Esophagus squamous epithelium (tissue), 5 donors: ENCODE measurements around the gene NAA40. TPM values are rescaled to one million over a fixed set of nuclear protein-coding genes. Genes with fewer than 3 reads are reported as not detected.

Experiments used
- DNase-seq: peaks from one replicate; lab custom pipeline; 2025; lab: John Stamatoyannopoulos, UW
- H3K27ac ChIP-seq, 4 donors: fragments of 200-600 bp; sonication (generic); one replicate each; pipeline ENCODE4 v1.5.1; 2016 to 2019; ENCODE audit warnings: mild to moderate bottlenecking in 1 of 4
- H3K27me3 ChIP-seq, 4 donors: fragments of 200-600 bp; sonication (generic); 1 replicate in 3 of 4; 2 replicates in 1 of 4; pipeline versions ENCODE4 v1.5.1 to v1.6.0; 2017 to 2021; ENCODE audit warnings: antibody characterized with exemption in 1 of 4
- H3K36me3 ChIP-seq, 3 donors: fragments of 200-600 bp; sonication (generic); one replicate each; pipeline ENCODE4 v1.5.1; 2016 to 2019
- H3K4me1 ChIP-seq, 3 donors: fragments of 200-600 bp; sonication (generic); one replicate each; pipeline ENCODE4 v1.5.1; 2017 to 2019
- H3K4me3 ChIP-seq, 4 donors: fragments of 200-600 bp; sonication (generic); 1 replicate in 3 of 4; 2 replicates in 1 of 4; pipeline ENCODE4 v1.5.1; 2016 to 2019; ENCODE audit warnings: mild to moderate bottlenecking in 2 of 4, moderate library complexity in 1 of 4
- H3K9me3 ChIP-seq, 3 donors: fragments of 200-600 bp; sonication (generic); one replicate each; pipeline ENCODE4 v1.5.1; 2016 to 2019
- CTCF ChIP-seq, 6 experiments: fragments of 450-650 bp in 4 of 6; fragments of 200-600 bp in 2 of 6; sonication (generic) in 2 of 6; IDR thresholded peaks; one replicate each; pipeline ENCODE4 v1.5.1; 2016 to 2019; ENCODE audit warnings: antibody characterized with exemption in 6 of 6, mild to moderate bottlenecking in 4 of 6, moderate library complexity in 4 of 6
- POLR2A ChIP-seq, 4 donors: fragments of 450-650 bp; IDR thresholded peaks; one replicate each; pipeline ENCODE4 v1.6.1; 2017; ENCODE audit warnings: antibody characterized with exemption in 4 of 4, mild to moderate bottlenecking in 4 of 4, moderate library complexity in 3 of 4
- WGBS, 2 donors: methylation state at CpG; one replicate each; pipeline ENCODE4 v1.1.5; 2018; 5-methylcytosine and 5-hydroxymethylcytosine counted together
- intact Hi-C: fragments of 100-400 bp; cut with DNase I; formaldehyde crosslinking; loops from one replicate; pipeline ENCODE4 v1.15.0; 2022
- small RNA-seq, 4 donors: library from RNA; depleted of rRNA; stranded (forward); fragments of <200 nt; gene quantifications; one replicate each; pipeline ENCODE3, GENCODE V24; 2016
- total RNA-seq, 4 donors: library from RNA; depleted of rRNA; stranded (reverse); fragments of >200 nt; gene quantifications; one replicate each; pipeline ENCODE4 v1.1.0, GENCODE V29; 2016
- donor health status: DM: yes; HTN: yes; CAD: no.

The NAA40 gene
- total RNA-seq, 4 donors from 2014 or later = 9.8 to 13.2 (median 11.2) TPM

GRCh38 chr11:64003807-64004589 is 65.2 kb downstream of the NAA40 start:
- no peaks in the 10 kb centered on the region for H3K9me3 ChIP-seq
- peaks cover 0 to 39% (median 0%) of the 10 kb centered on the region in 4 donors for H3K27me3 ChIP-seq
- H3K4me3 ChIP-seq = no peak overlapping the region
- WGBS, 2 donors = 70 to 74% methylated on average over 19 to 22 of the region's 23 CpGs
- DNase-seq = no peak
- H3K36me3 ChIP-seq = no peaks in the 10 kb centered on the region
- no peak overlapping the region for H3K27ac ChIP-seq
- peaks cover 32 to 66% (median 42%) of the 10 kb centered on the region in 3 donors for H3K4me1 ChIP-seq
- intact Hi-C loops = no loop called here
- TF ChIP-seq POLR2A (IDR thresholded peaks at IDR 0.05) (no peak), CTCF (IDR thresholded peaks at IDR 0.05) (no peak)

GRCh38 chr11:64004590-64004984 is 65.8 kb downstream of the NAA40 start:
- intact Hi-C loops = no loop called here

DNA sequence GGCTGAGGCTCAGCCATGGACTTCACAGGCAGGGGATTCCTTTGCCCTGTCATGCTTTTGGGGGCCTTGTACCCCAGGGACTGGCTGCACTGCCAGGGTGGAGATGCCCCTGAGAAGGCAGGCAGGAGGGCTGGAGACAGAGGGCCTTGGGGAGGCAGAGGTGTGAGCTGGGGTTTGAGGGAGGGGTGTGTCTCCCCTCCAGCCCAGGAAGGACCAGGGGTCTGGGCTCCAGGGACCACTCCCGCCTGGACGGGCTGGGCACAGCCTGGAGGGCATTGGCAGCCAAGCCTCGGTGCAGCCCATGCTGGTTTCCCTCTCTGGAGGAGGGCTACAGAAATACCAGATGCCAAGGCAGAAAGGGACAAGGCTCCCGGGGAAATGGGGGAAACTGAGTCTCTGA is 66.9 kb downstream of the NAA40 start:
- intact Hi-C loops = no loop called here
- 50 to 53% methylated on average over 1 to 2 of the region's 4 CpGs for WGBS, 2 donors
- Histone ChIP-seq H3K4me1 (peaks cover 15 to 49% (median 27%) of the 10 kb centered on the region in 3 donors), H3K9me3 (peaks cover 0 to 3% (median 0%) of the 10 kb centered on the region in 3 donors), H3K27ac (no peak overlapping the region), H3K27me3 (peaks cover 0 to 38% (median 0%) of the 10 kb centered on the region in 4 donors), H3K4me3 (no peak overlapping the region), H3K36me3 (no peaks in the 10 kb centered on the region)
- no peak for DNase-seq
- no peak for TF ChIP-seq POLR2A (IDR thresholded peaks at IDR 0.05)
- no peak for TF ChIP-seq CTCF (IDR thresholded peaks at IDR 0.05)

More at GRCh38 chr11:64004590-64004984, 65.8 kb downstream of the NAA40 start:
- TF ChIP-seq POLR2A (IDR thresholded peaks at IDR 0.05) (no peak), CTCF (IDR thresholded peaks at IDR 0.05) (no peak)
- Histone ChIP-seq H3K36me3 (no peaks in the 10 kb centered on the region), H3K27me3 (peaks cover 0 to 39% (median 0%) of the 10 kb centered on the region in 4 donors), H3K4me3 (no peak overlapping the region), H3K9me3 (no peaks in the 10 kb centered on the region), H3K27ac (no peak overlapping the region), H3K4me1 (peaks cover 26 to 60% (median 36%) of the 10 kb centered on the region in 3 donors)
- 40 to 60% methylated on average over 1 to 2 of the region's 4 CpGs for WGBS, 2 donors
- no peak for DNase-seq

DNA sequence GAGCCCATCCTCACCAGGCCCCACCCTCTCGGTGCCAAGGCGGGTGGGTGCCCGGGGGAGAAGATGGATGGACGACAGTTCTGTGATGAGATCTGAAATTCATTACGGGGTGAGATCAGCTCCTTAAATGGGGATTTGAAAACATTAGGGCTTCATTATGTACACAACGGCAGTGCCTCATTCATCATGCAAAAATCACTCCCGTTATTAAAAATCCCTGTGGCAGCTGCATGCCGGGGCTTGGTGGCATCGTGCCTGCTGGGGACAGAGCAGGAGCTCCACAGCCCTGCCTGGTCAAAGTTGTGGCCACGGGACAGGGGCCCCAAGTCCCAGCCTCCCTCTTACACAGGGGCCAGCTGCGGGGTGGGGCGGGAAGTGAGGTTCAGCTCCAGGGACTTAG is 67.6 kb downstream of the NAA40 start:
- Histone ChIP-seq H3K4me1 (peaks cover 10 to 42% (median 20%) of the 10 kb centered on the region in 3 donors), H3K4me3 (no peak overlapping the region), H3K9me3 (peaks cover 0 to 3% (median 0%) of the 10 kb centered on the region in 3 donors), H3K27ac (no peak overlapping the region), H3K36me3 (no peaks in the 10 kb centered on the region), H3K27me3 (peaks cover 0 to 36% (median 0%) of the 10 kb centered on the region in 4 donors)
- intact Hi-C loops = no loop called here
- 27 to 35% methylated on average over 6 to 9 of the region's 12 CpGs for whole genome bisulfite sequencing, 2 donors
- TF ChIP-seq CTCF (IDR thresholded peaks at IDR 0.05) (no peak), POLR2A (IDR thresholded peaks at IDR 0.05) (no peak)
- DNase-seq = no peak

Small RNA genes lying within 50 kb of the gene (small RNA-seq; reads per million reads assigned to genes)
- 0 to 0.35 (median 0.07) reads per million in 4 donors for gene RNU6-45P

Other genes with a start within 250 kb of the NAA40 start
- gene ZFTA, start 170.2 kb upstream of the NAA40 start, total RNA-seq = 10 to 100 TPM in 1 of 4 donors, 1 to 10 TPM in 3; 2.9 to 12.0 (median 4.6) TPM
- 1 to 10 TPM; 3.4 to 8.8 (median 6.1) TPM for gene SPINDOC, start 125.5 kb upstream of the NAA40 start, total RNA-seq
- gene MARK2, start 99.9 kb upstream of the NAA40 start, total RNA-seq = 10 to 100 TPM; 47.0 to 91.0 (median 62.2) TPM
- gene RCOR2, start 21.8 kb upstream of the NAA40 start, total RNA-seq = under 1 TPM in 3 of 4 donors, not detected in 1; 0.19 to 0.49 (median 0.22) TPM
- 100 to 1,000 TPM; 417 to 745 (median 637) TPM for gene COX8A, start 35.6 kb downstream of the NAA40 start, total RNA-seq
- gene OTUB1, start 47.4 kb downstream of the NAA40 start, total RNA-seq = 10 to 100 TPM; 82.0 to 97.3 (median 89.7) TPM
- under 1 TPM in 3 of 4 donors, not detected in 1; 0.06 to 0.19 (median 0.08) TPM for gene FLRT1, start 96.9 kb downstream of the NAA40 start, total RNA-seq
- gene MACROD1, start 227.1 kb downstream of the NAA40 start, total RNA-seq = 10 to 100 TPM; 10.4 to 31.5 (median 19.5) TPM
- gene STIP1, start 247.2 kb downstream of the NAA40 start, total RNA-seq = 100 to 1,000 TPM in 2 of 4 donors, 10 to 100 TPM in 2; 81.6 to 116 (median 104) TPM